Sciatic nerve (tissue), 2 donors: ENCODE data around the gene NDUFS2. TPM values are rescaled to one million over a fixed set of nuclear protein-coding genes. Genes with fewer than 3 reads are reported as not detected.

ENCODE experiments used
- ATAC-seq: fragments of 200-7000 bp; cut with Tn5 transposase; one replicate; pipeline ENCODE4 v1.9.1; 2020; ENCODE audit warnings: mild to moderate bottlenecking, moderate library complexity
- DNase-seq: peaks from one replicate; pipeline ENCODE4 v3.0.0-alpha.2; 2020; ENCODE audit warnings: low spot score
- intact Hi-C: fragments of 100-400 bp; cut with DNase I; formaldehyde crosslinking; loops from one replicate; pipeline ENCODE4 v1.14.2; 2022
- total RNA-seq: library from RNA; stranded (reverse); fragmentation: NEBNext Ultra II Directional; extraction: Animal tissue kit (Norgen Biotek cat#: 25700); gene quantifications from one replicate; pipeline ENCODE4 v1.2.1, GENCODE V29; 2021
- donor health status: DM: no; HTN: no; CAD: no.
- donor health status: DM: no; HTN: no; CAD: no.

The NDUFS2 gene
- total RNA-seq, result 76.5 TPM

DNA sequence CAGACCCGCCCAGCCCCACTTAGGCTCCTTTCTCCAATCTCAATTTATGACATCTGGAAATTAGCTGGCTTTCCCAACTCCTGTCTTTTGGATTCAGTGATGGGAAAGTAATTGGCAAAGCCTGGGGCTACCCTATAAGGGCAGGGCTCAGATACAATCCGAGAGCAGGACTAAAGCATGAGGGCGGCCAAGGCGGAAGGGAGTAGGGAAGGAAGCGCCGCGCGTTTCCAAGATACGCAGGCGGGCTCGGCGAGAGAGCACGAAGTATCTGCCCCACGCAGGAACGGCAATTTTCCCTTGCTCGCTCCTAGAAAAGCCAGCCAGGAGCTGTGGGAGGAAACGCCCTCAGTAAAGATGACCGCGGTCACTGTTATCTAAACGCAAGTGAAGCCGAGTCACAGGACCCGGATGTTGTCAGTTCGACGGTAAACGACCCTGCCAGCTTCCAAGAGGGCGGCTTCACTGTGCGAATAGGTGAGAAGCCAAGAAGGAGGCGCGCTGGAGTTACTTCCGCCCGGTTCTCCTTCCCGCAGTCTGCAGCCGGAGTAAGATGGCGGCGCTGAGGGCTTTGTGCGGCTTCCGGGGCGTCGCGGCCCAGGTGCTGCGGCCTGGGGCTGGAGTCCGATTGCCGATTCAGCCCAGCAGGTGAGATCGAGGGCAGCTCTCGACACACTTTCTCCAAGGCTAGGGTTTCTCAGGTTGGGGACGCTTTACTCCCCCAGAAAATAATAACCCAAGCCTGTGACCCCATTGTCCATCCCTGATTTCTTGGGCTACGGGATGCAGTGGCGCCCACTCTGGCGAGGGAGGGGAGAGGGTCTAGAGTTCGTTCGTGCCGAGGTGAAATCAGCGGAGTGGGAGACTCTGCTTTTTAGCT, at the start of gene NDUFS2:
TSS of gene NDUFS2 (plus strand) at position 532 of the 877 bp plus-strand sequence. CDS start at position 551, 19 bp downstream.
- ATAC-seq (peak; percentile 95), DNase-seq (peak; percentile 98)
- intact Hi-C loops, result no loop called here

DNA sequence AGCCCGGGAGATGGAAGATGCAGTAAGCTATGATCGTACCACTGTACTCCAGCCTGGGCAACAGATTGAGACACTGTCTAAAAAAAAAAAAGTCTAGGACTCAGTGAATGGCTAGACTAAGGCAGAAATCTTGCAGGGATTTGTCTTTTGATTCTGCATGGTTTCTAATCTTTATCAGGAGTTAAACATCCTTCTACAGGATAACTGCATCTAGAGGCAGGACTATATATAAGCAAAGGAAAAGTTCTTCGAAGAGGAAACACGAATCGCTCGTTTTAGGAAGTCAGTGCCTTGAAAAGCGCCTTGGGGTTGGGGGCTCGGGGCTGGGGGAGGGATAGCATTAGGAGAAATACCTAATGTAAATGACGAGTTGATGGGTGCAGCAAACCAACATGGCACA, 49.0 kb upstream of the NDUFS2 start:
- intact Hi-C loops, result no loop called here
- DNase-seq, result no peak
- ATAC-seq, result no peak

- intact Hi-C loops, result no loop called here
- ATAC-seq, result peak; percentile 96
- peak; percentile 87 for DNase-seq
These were observed 48.4 kb upstream of the NDUFS2 start, which contains the start of gene UFC1 for GRCh38 chr1:161153682-161154337. Gene UFC1, plus strand, starts transcription at chr1:161153978. Its CDS starts 20 bp downstream, at chr1:161153998.

DNA sequence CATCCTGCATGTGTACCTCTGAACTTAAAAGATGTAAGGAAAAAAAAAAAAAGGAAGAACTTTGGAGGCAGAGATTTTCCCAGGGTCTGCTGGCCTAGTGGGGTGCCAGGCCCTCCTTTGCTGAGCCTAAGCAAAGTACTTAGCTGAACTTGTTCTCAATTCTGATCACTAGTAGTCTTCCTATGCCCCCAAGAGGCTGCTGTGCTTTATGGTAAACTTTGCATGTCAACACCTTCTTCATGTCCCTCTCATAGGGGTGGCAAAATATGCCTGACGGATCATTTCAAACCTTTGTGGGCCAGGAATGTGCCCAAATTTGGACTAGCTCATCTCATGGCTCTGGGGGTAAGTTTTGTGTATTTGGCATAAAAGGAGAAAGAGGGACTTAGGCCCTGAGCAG, 44.3 kb upstream of the NDUFS2 start:
- ATAC-seq (no peak), DNase-seq (no peak)
- intact Hi-C loops, result no loop called here

DNA sequence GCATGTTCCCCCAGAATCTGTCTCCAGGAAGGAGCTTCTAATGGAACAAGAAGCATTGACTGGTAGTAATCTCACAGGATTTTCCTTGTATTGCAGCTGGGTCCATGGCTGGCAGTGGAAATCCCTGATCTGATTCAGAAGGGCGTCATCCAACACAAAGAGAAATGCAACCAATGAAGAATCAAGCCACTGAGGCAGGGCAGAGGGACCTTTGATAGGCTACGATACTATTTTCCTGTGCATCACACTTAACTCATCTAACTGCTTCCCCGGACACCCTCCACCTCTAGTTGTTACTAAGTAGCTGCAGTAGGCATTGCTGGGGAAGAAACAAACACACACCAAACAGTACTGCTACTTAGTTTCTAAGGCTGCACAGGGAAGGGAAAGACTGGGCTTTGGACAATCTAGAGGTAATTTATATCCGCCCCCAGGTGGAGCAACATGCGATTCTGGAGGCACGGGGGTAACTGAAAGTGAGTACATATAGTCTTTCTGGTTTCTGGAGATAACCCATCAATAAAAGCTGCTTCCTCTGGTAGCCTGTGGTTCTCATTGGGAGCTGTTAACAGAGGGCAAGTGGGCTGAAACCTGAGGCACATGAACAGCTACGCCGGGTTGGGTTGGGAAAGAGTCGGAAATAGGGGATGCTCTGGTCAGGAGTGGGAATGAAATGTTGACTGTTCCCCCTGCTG, 43.7 kb upstream of the NDUFS2 start:
- DNase-seq (no peak), ATAC-seq (no peak)
- intact Hi-C loops, result no loop called here

GRCh38 chr1:161159087-161159912, 42.9 kb upstream of the NDUFS2 start, which contains the start of gene USP21:
Gene USP21, plus strand, starts transcription at chr1:161159500. Its CDS starts 1,141 bp downstream, at chr1:161160641.
- intact Hi-C loops, result no loop called here
- peak; percentile 97 for ATAC-seq

GRCh38 chr1:161159913-161160243, 42.3 kb upstream of the NDUFS2 start:
- intact Hi-C loops, result no loop called here
- DNase-seq, result no peak
- no peak for ATAC-seq

More at GRCh38 chr1:161159087-161159912, 42.9 kb upstream of the NDUFS2 start, which contains the start of gene USP21:
- DNase-seq, result peak; percentile 96

GRCh38 chr1:161160671-161161145, 41.5 kb upstream of the NDUFS2 start:
- no peak for DNase-seq
- intact Hi-C loops, result no loop called here
- no peak for ATAC-seq

- intact Hi-C loops, result no loop called here
These were observed 40.5 kb upstream of the NDUFS2 start for GRCh38 chr1:161161652-161162051.

GRCh38 chr1:161162052-161162451, 40.1 kb upstream of the NDUFS2 start:
- no peak for DNase-seq

More at GRCh38 chr1:161161652-161162051, 40.5 kb upstream of the NDUFS2 start:
- DNase-seq (no peak), ATAC-seq (no peak)

GRCh38 chr1:161162806-161163205, 39.4 kb upstream of the NDUFS2 start:
- ATAC-seq (no peak), DNase-seq (no peak)
- intact Hi-C loops, result no loop called here

More at GRCh38 chr1:161162052-161162451, 40.1 kb upstream of the NDUFS2 start:
- no peak for ATAC-seq
- intact Hi-C loops, result no loop called here

GRCh38 chr1:161163793-161164192, 38.4 kb upstream of the NDUFS2 start:
- intact Hi-C loops, result no loop called here
- ATAC-seq, result no peak
- no peak for DNase-seq

- no peak for ATAC-seq
- intact Hi-C loops, result no loop called here
These were observed 37.1 kb upstream of the NDUFS2 start for GRCh38 chr1:161164901-161165610.

DNA sequence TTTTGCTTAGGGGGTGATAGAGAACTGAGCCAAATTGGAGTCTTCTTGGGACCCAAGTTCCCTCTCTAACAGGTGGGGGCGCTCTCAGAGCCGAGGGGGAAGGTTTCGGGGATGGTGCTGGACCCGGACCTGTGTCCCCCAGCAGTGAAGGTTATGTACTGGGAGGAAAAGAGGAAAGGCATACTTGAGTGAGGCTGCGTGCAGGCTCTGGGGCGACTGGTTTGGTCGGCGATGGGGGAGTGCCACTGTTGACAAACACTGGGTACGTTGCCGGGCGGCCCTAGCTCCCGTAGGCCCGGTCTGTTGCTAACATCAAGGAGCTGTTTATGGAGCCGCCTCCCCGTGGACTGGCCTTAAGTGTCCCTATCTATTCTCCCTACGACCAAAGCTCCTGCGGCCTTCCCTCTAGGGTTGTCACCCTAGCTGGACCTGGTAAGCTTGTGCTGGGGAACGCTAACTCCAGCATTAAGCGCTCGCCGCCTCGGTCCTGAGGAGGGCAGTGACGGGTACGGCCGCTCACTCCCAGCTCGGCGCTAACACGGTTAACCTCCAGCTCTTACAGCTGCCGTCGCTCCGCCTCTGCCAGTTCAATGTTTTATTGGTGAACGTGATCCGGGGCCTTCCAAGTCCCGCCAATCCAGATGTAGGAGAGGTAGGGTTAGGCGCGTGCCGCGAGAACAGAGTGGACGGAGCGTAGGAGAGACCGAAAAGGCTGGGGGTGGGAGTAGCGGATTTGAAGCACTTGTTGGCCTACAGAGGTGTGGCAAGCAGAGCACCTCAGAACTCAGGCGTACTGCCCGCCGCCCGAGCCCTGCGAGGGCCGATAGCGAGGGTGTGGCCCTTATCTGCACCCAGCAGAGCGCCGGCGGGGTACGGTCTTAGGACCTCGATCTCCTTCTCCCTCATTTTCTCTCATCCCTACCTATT, 36.2 kb upstream of the NDUFS2 start, which contains the start of gene PPOX:
TSS of gene PPOX (plus strand) at position 685 of the 927 bp plus-strand sequence. CDS start 422 bp downstream, outside the sequence.
- intact Hi-C loops, result no loop called here
- peak; percentile 96 for DNase-seq
- peak; percentile 98 for ATAC-seq

More at GRCh38 chr1:161164901-161165610, 37.1 kb upstream of the NDUFS2 start:
- DNase-seq, result no peak

GRCh38 chr1:161166669-161167548, 35.3 kb upstream of the NDUFS2 start:
- DNase-seq (no peak), ATAC-seq (no peak)
- intact Hi-C loops, result no loop called here

GRCh38 chr1:161168906-161169305, 33.3 kb upstream of the NDUFS2 start:
- DNase-seq (no peak), ATAC-seq (no peak)
- intact Hi-C loops, result no loop called here
